Memory B cell (primary cell): ENCODE data around the gene TRAFD1.
"Not testable (repeated sequence)": the region's sequence is repeated elsewhere in the genome, so short reads cannot be mapped to it uniquely, and the experiment has no call there.

Experiments used
- ATAC-seq: fragments of 150-1000 bp; cut with Tn5 transposase; 2 replicates; pipeline ENCODE4 v1.10.0; 2021; ENCODE audit warnings: low read depth, mild to moderate bottlenecking, moderate library complexity
- DNase-seq, 2 donors: peaks; one replicate each; pipeline ENCODE4 v3.0.0; 2022; ENCODE audit warnings: low spot score in 2 of 2
- H3K27ac Mint-ChIP-seq: one replicate; pipeline ENCODE4 v1.8.0; 2022; ENCODE audit warnings: mild to moderate bottlenecking, moderate library complexity, mixed read lengths
- H3K27me3 Mint-ChIP-seq: one replicate; pipeline ENCODE4 v1.8.0; 2022; ENCODE audit warnings: mixed read lengths
- H3K36me3 Mint-ChIP-seq: one replicate; pipeline ENCODE4 v1.8.0; 2022; ENCODE audit warnings: mild to moderate bottlenecking, mixed read lengths
- H3K4me1 Mint-ChIP-seq: one replicate; pipeline ENCODE4 v1.8.0; 2022; ENCODE audit warnings: mixed read lengths
- H3K4me3 Mint-ChIP-seq: one replicate; pipeline ENCODE4 v1.8.0; 2022; ENCODE audit warnings: mild to moderate bottlenecking, moderate library complexity, mixed read lengths
- H3K9me3 Mint-ChIP-seq: one replicate; pipeline ENCODE4 v1.8.0; 2022; ENCODE audit warnings: mixed read lengths

Gene TRAFD1

GRCh38 chr12:112125250-112125999 lies at the start of gene TRAFD1:
Gene TRAFD1, plus strand, starts transcription at chr12:112125560. Its CDS starts 4,963 bp downstream, at chr12:112130523.
- ATAC-seq: peak; percentile 97
- Mint-ChIP-seq H3K4me3 (peak within 1 kb of the TSS; percentile 78), H3K27me3 (peaks cover 2% of the 10 kb centered on the region), H3K27ac (peak within 1 kb of the TSS; percentile 90), H3K4me1 (peaks cover 12% of the 10 kb centered on the region), H3K36me3 (no peaks in the 10 kb centered on the region), H3K9me3 (no peaks in the 10 kb centered on the region)
- DNase-seq: peak; percentile 97 to 98

- no peaks in the 10 kb centered on the region for H3K9me3 Mint-ChIP-seq
- H3K4me1 Mint-ChIP-seq: peaks cover 9% of the 10 kb centered on the region
- DNase-seq: no peak
- no peak overlapping the region for H3K27ac Mint-ChIP-seq
- no peaks in the 10 kb centered on the region for H3K27me3 Mint-ChIP-seq
- H3K4me3 Mint-ChIP-seq: no peak overlapping the region
- no peak for ATAC-seq
- H3K36me3 Mint-ChIP-seq: peaks cover 25% of the 10 kb centered on the region
These were observed 38.1 kb upstream of the TRAFD1 start for GRCh38 chr12:112087055-112087850.

- Mint-ChIP-seq H3K27me3 (no peaks in the 10 kb centered on the region), H3K4me1 (peaks cover 7% of the 10 kb centered on the region), H3K4me3 (no peak overlapping the region), H3K9me3 (no peaks in the 10 kb centered on the region), H3K36me3 (peaks cover 22% of the 10 kb centered on the region), H3K27ac (peak overlapping the region; percentile 1)
- no peak for ATAC-seq
- DNase-seq: no peak
These were observed 37.5 kb upstream of the TRAFD1 start for GRCh38 chr12:112087851-112088250.

GRCh38 chr12:112091563-112091962 lies 33.8 kb upstream of the TRAFD1 start:
- no peak for DNase-seq
- Mint-ChIP-seq H3K4me3 (no peak overlapping the region), H3K9me3 (no peaks in the 10 kb centered on the region), H3K4me1 (peaks cover 17% of the 10 kb centered on the region), H3K27ac (no peak overlapping the region), H3K36me3 (peaks cover 18% of the 10 kb centered on the region), H3K27me3 (no peaks in the 10 kb centered on the region)
- ATAC-seq: no peak

- Mint-ChIP-seq H3K27me3 (no peaks in the 10 kb centered on the region), H3K4me3 (no peak overlapping the region), H3K36me3 (peaks cover 9% of the 10 kb centered on the region), H3K4me1 (peaks cover 19% of the 10 kb centered on the region), H3K27ac (peak overlapping the region; percentile 77), H3K9me3 (no peaks in the 10 kb centered on the region)
- ATAC-seq: peak; percentile 84
- no peak for DNase-seq
These were observed 29.3 kb upstream of the TRAFD1 start for GRCh38 chr12:112096070-112096469.

- DNase-seq (no peak), ATAC-seq (no peak)
- Mint-ChIP-seq H3K9me3 (no peaks in the 10 kb centered on the region), H3K4me3 (no peak overlapping the region), H3K36me3 (peaks cover 7% of the 10 kb centered on the region), H3K27me3 (no peaks in the 10 kb centered on the region), H3K4me1 (peaks cover 20% of the 10 kb centered on the region), H3K27ac (peak overlapping the region; percentile 77)
These were observed 28.7 kb upstream of the TRAFD1 start for GRCh38 chr12:112096667-112097066.

- no peaks in the 10 kb centered on the region for H3K27me3 Mint-ChIP-seq
- no peak overlapping the region for H3K27ac Mint-ChIP-seq
- peaks cover 7% of the 10 kb centered on the region for H3K36me3 Mint-ChIP-seq
- no peak for ATAC-seq
- DNase-seq: no peak
- H3K4me1 Mint-ChIP-seq: peaks cover 20% of the 10 kb centered on the region
- H3K9me3 Mint-ChIP-seq: no peaks in the 10 kb centered on the region
- H3K4me3 Mint-ChIP-seq: no peak overlapping the region
These were observed 27.7 kb upstream of the TRAFD1 start for GRCh38 chr12:112097641-112098040.

GRCh38 chr12:112100500-112100899 lies 24.9 kb upstream of the TRAFD1 start:
- H3K27ac Mint-ChIP-seq, H3K4me3 Mint-ChIP-seq, H3K9me3 Mint-ChIP-seq: not testable (repeated sequence)

GRCh38 chr12:112102127-112102526 lies 23.2 kb upstream of the TRAFD1 start:
- no peaks in the 10 kb centered on the region for H3K27me3 Mint-ChIP-seq
- H3K4me3 Mint-ChIP-seq: no peak overlapping the region
- ATAC-seq (no peak), DNase-seq (no peak)
- no peak overlapping the region for H3K27ac Mint-ChIP-seq
- no peaks in the 10 kb centered on the region for H3K9me3 Mint-ChIP-seq
- peaks cover 6% of the 10 kb centered on the region for H3K36me3 Mint-ChIP-seq
- H3K4me1 Mint-ChIP-seq: peaks cover 29% of the 10 kb centered on the region

More at GRCh38 chr12:112100500-112100899, 24.9 kb upstream of the TRAFD1 start:
- peaks cover 31% of the 10 kb centered on the region for H3K4me1 Mint-ChIP-seq
- not testable (repeated sequence) for DNase-seq, H3K36me3 Mint-ChIP-seq, H3K27me3 Mint-ChIP-seq, ATAC-seq

- not testable (repeated sequence) for H3K27ac Mint-ChIP-seq, ATAC-seq, H3K27me3 Mint-ChIP-seq, H3K36me3 Mint-ChIP-seq, DNase-seq, H3K4me3 Mint-ChIP-seq, H3K9me3 Mint-ChIP-seq
- peaks cover 34% of the 10 kb centered on the region for H3K4me1 Mint-ChIP-seq
These were observed 22.6 kb upstream of the TRAFD1 start for GRCh38 chr12:112102746-112103145.

- no peaks in the 10 kb centered on the region for H3K27me3 Mint-ChIP-seq
- DNase-seq (no peak), ATAC-seq (no peak)
- peaks cover 6% of the 10 kb centered on the region for H3K36me3 Mint-ChIP-seq
- no peak overlapping the region for H3K27ac Mint-ChIP-seq
- no peak overlapping the region for H3K4me3 Mint-ChIP-seq
- peaks cover 38% of the 10 kb centered on the region for H3K4me1 Mint-ChIP-seq
- no peaks in the 10 kb centered on the region for H3K9me3 Mint-ChIP-seq
These were observed 21.4 kb upstream of the TRAFD1 start for GRCh38 chr12:112103758-112104503.

- no peak for DNase-seq
- H3K4me3 Mint-ChIP-seq: no peak overlapping the region
- no peaks in the 10 kb centered on the region for H3K9me3 Mint-ChIP-seq
- ATAC-seq: no peak
- H3K27ac Mint-ChIP-seq: peak overlapping the region; percentile 69
- H3K36me3 Mint-ChIP-seq: peaks cover 4% of the 10 kb centered on the region
- H3K27me3 Mint-ChIP-seq: no peaks in the 10 kb centered on the region
- H3K4me1 Mint-ChIP-seq: peaks cover 37% of the 10 kb centered on the region
These were observed 19.5 kb upstream of the TRAFD1 start for GRCh38 chr12:112105891-112106290.

- peak overlapping the region; percentile 97 for H3K4me3 Mint-ChIP-seq
These were observed 17.8 kb upstream of the TRAFD1 start for GRCh38 chr12:112107306-112108201.

More at GRCh38 chr12:112107306-112108201, 17.8 kb upstream of the TRAFD1 start:
- H3K4me1 Mint-ChIP-seq: peaks cover 35% of the 10 kb centered on the region
- ATAC-seq (no peak), DNase-seq (no peak)
- peak overlapping the region; percentile 95 for H3K27ac Mint-ChIP-seq
- no peaks in the 10 kb centered on the region for H3K27me3 Mint-ChIP-seq
- H3K9me3 Mint-ChIP-seq: no peaks in the 10 kb centered on the region
- H3K36me3 Mint-ChIP-seq: no peaks in the 10 kb centered on the region
